Activated CD4-positive, alpha-beta T cell treated with anti-CD3 and anti-CD28 coated beads, Interleukin-2, amount 50 U/mL, for 1 hour (primary cell): ENCODE results near the gene ZNF492.
"Not testable (repeated sequence)": the region's sequence is repeated elsewhere in the genome, so short reads cannot be mapped to it uniquely, and the experiment has no call there.

ENCODE experiments used
- DNase-seq: peaks from one replicate; pipeline ENCODE4 v3.0.0-alpha.2; 2020

Gene ZNF492

GRCh38 chr19:22617614-22618320 is 16.4 kb upstream of the ZNF492 start:
- DNase-seq = no peak

DNA sequence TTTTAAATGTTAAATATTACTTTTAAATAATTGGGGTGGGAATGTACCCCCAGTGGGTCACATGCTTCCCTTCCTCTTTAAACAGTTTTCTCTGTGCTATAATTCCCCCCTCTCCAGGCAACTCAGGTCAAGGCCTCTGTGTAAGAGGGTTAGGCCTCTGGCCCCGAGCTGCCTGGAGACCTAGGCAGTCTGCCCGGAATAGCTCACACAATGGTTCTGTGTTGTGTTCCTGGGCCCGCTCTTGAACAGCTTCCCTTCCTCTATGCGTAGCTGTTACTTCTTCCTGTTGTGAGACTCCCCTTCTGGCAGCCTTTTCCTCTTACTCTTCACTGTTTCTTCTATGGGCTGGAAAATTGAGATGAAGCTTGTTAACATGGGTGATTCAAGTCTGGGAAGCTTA is 14.8 kb upstream of the ZNF492 start:
- no peak for DNase-seq

DNA sequence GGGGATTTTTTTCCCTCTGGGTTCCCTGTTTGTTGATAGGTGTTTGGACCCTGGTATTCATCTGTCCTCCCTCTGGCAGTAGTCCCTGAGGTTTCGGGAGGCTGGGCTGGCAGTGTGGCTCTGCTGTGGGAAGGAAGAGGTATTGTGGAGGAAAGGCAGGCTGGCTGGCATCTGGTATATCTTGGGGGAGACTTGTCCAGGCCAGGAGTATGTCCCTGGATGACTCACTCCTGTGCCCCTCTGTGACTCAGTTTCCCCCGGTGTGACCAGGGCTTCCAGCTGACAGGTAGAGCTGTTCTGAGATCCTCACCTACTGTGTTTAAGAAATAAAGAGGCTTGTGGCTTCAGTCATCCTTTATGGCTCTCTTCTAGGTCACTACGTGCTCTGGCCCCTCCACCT is 14.2 kb upstream of the ZNF492 start:
- no peak for DNase-seq

DNA sequence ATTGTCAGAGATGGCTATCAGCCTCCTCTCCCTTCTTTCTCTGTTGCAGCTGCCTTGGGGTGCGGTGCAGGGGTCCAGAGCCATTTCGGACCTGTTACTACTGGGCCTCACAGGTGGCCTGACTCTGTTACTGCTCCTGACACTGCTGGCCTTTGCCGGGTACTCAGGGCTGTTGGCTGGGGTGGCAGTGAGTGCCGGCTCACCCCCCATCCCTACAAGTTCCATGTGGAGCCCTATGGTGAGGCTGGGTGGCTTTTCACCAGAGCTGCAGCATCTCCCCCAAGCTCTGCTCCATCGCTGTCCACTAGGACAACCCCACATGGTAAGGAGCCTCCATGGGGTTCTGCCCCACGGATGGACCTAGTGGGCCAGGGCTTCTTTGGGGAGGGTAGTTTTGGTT is 13.7 kb upstream of the ZNF492 start:
- DNase-seq = no peak

- no peak for DNase-seq
These were observed 13.2 kb upstream of the ZNF492 start for GRCh38 chr19:22620912-22621311.

GRCh38 chr19:22622020-22622419 is 12.1 kb upstream of the ZNF492 start:
- no peak for DNase-seq

- no peak for DNase-seq
These were observed 11.0 kb upstream of the ZNF492 start for GRCh38 chr19:22622901-22623840.

- no peak for DNase-seq
These were observed 10.3 kb upstream of the ZNF492 start for GRCh38 chr19:22623841-22624221.

- no peak for DNase-seq
These were observed 8.7 kb upstream of the ZNF492 start for GRCh38 chr19:22625266-22626035.

DNA sequence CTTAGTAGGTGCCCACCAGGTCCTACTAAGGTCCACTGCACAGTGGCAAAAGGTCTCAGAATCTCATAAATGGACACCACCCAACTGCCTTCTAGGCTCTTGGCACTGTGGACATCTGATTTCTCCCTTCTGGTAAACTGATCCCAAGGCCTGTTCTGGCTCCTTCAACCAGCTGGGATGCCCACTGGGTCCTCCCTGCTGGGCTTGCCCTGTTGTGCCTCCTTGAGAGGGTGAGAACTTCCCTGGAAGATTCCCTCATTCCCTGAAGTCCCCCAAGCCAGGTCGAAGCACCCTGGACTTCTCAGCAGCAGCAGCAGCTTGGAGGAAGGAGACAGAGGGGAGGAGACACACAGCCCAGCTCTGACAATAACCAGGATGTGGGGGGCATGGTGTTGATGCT is 6.6 kb upstream of the ZNF492 start:
- no peak for DNase-seq

- no peak for DNase-seq
These were observed 5.7 kb upstream of the ZNF492 start for GRCh38 chr19:22628401-22628800.

DNA sequence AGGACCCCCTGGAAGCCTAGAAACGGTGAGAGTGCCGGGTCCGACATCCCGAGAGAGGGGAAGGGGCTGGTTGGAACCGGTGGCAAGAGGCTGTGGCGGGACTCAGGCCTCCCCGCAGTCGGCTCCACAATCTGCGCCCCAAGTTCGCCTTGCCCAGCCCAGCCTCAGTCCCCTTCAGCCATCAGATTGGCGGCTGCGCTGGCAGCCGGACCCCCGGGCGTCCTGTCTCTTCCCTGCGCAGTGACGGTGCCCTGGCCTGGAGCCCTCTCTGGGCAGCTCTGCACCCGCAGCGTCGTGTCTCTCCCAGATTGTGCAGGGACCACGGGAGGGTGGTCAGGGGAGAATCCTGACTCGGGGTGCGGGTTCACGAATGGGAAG is 315 bp downstream of the ZNF492 start:
- no peak for DNase-seq

DNA sequence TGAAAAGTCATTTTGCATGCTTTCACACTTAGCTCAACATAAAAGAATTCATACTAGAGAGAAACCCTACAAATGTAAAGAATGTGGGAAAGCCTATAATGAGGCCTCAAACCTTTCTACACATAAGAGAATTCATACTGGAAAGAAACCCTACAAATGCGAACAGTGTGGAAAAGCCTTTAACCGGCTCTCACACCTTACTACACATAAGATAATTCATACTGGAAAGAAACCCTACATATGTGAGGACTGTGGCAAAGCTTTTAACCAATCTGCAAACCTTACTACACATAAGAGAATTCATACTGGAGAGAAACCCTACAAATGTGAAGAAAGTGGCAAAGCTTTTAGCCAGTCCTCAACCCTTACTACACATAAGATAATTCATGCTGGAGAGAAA is 51.4 kb downstream of the ZNF492 start:
- DNase-seq = not testable (repeated sequence)

GRCh38 chr19:22702661-22703060 is 68.5 kb downstream of the ZNF492 start:
- not testable (repeated sequence) for DNase-seq

GRCh38 chr19:22703096-22703495 is 69.0 kb downstream of the ZNF492 start:
- not testable (repeated sequence) for DNase-seq

GRCh38 chr19:22708983-22709382 is 74.9 kb downstream of the ZNF492 start:
- DNase-seq = no peak
